Glutamatergic neuron (in vitro differentiated cells): ENCODE results near the gene RNMT. TPM values are rescaled to one million over a fixed set of nuclear protein-coding genes. Genes with fewer than 3 reads are reported as not detected.

Experiments
- DNase-seq: peaks from one replicate; pipeline ENCODE4 v3.0.0; 2022
- H3K27ac Mint-ChIP-seq: one replicate; pipeline ENCODE4 v1.8.0; 2020; ENCODE audit warnings: mild to moderate bottlenecking, mixed read lengths, inconsistent platforms; ENCODE audit not compliant: unreplicated experiment
- H3K27me3 Mint-ChIP-seq: one replicate; pipeline ENCODE4 v1.8.0; 2020; ENCODE audit warnings: mild to moderate bottlenecking, moderate library complexity, mixed read lengths, inconsistent platforms; ENCODE audit not compliant: unreplicated experiment
- H3K36me3 Mint-ChIP-seq: one replicate; pipeline ENCODE4 v1.8.0; 2020; ENCODE audit warnings: mild to moderate bottlenecking, mixed read lengths, inconsistent platforms; ENCODE audit not compliant: unreplicated experiment
- H3K4me1 Mint-ChIP-seq: one replicate; pipeline ENCODE4 v1.8.0; 2020; ENCODE audit warnings: mild to moderate bottlenecking, low read depth, mixed read lengths, inconsistent platforms; ENCODE audit not compliant: unreplicated experiment
- H3K4me3 Mint-ChIP-seq: one replicate; pipeline ENCODE4 v1.8.0; 2020; ENCODE audit warnings: mild to moderate bottlenecking, mixed read lengths, inconsistent platforms; ENCODE audit not compliant: unreplicated experiment
- H3K9me3 Mint-ChIP-seq: one replicate; pipeline ENCODE4 v1.8.0; 2020; ENCODE audit warnings: mild to moderate bottlenecking, moderate library complexity, mixed read lengths, inconsistent platforms; ENCODE audit not compliant: unreplicated experiment
- total RNA-seq: library from RNA; stranded (reverse); fragmentation: NEBNext Ultra II Directional; extraction: Animal tissue kit (Norgen Biotek cat#: 25700); gene quantifications from one replicate; pipeline ENCODE4 v1.2.1, GENCODE V29; 2021; ENCODE audit not compliant: unreplicated experiment
- TF ChIP-seq, protein P1 (sequence below): fragments of 200-600 bp; sonication (generic); IDR thresholded peaks from one replicate; pipeline ENCODE4 v1.5.0; 2021; ENCODE audit not compliant: partially characterized antibody, unreplicated experiment

The RNMT gene
- total RNA-seq, 1 donor from 2014 or later: 42.8 TPM

DNA sequence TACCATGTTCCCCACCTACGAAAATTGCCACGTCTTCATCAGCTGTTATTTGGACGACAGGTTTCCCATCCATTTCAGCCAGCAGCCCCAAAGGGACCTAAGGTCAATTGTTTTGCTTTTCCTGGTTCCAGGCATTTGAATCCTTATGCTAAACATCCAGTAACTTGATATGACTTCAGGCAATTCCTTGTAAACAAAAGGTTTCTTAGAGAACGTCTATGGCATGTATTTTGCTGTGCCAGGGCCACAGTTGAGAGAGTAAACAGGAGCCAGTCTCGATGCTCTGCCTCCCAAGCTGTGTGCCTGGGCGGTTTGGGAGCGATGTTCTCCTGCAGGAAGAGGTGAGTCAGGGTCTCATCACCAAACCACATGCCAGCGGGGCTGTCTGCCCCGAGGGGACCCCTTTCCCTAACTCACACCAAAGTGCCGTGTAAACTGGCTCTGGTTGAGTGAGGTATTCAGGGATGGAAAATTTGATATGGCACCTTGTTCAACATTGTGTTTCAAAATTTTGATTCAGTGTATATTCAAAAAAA lies 84.5 kb downstream of the RNMT start:
- Mint-ChIP-seq H3K27me3 (peaks cover 4% of the 10 kb centered on the region), H3K36me3 (no peaks in the 10 kb centered on the region), H3K27ac (no peak overlapping the region), H3K9me3 (no peaks in the 10 kb centered on the region), H3K4me1 (no peaks in the 10 kb centered on the region), H3K4me3 (no peak overlapping the region)
- no peak for DNase-seq
- TF ChIP-seq, protein P1, sequence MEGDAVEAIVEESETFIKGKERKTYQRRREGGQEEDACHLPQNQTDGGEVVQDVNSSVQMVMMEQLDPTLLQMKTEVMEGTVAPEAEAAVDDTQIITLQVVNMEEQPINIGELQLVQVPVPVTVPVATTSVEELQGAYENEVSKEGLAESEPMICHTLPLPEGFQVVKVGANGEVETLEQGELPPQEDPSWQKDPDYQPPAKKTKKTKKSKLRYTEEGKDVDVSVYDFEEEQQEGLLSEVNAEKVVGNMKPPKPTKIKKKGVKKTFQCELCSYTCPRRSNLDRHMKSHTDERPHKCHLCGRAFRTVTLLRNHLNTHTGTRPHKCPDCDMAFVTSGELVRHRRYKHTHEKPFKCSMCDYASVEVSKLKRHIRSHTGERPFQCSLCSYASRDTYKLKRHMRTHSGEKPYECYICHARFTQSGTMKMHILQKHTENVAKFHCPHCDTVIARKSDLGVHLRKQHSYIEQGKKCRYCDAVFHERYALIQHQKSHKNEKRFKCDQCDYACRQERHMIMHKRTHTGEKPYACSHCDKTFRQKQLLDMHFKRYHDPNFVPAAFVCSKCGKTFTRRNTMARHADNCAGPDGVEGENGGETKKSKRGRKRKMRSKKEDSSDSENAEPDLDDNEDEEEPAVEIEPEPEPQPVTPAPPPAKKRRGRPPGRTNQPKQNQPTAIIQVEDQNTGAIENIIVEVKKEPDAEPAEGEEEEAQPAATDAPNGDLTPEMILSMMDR: no peak

DNA sequence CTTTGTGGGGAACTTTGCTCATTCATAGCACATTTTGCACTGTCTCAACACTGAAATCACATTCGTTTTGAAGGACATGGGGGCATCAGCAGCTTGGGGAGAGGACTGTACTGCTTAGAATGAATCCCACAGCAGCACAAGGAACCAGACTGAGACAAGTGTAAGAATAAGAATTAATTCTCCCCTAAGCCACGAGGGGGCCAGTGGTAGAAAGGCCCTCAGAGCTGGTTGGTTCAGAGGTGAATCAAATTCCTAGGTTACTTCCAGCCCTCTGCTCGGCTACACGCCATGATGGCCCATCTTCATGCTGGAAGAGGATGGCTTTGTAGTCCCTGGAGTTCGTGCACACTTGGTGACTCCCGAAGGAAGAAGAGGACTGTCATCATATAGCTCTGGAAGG lies 85.5 kb downstream of the RNMT start:
- no peaks in the 10 kb centered on the region for H3K36me3 Mint-ChIP-seq
- no peak overlapping the region for H3K27ac Mint-ChIP-seq
- no peak overlapping the region for H3K4me3 Mint-ChIP-seq
- H3K9me3 Mint-ChIP-seq: no peaks in the 10 kb centered on the region
- peaks cover 4% of the 10 kb centered on the region for H3K27me3 Mint-ChIP-seq
- no peak for DNase-seq
- TF ChIP-seq, protein P1: no peak
- no peaks in the 10 kb centered on the region for H3K4me1 Mint-ChIP-seq

DNA sequence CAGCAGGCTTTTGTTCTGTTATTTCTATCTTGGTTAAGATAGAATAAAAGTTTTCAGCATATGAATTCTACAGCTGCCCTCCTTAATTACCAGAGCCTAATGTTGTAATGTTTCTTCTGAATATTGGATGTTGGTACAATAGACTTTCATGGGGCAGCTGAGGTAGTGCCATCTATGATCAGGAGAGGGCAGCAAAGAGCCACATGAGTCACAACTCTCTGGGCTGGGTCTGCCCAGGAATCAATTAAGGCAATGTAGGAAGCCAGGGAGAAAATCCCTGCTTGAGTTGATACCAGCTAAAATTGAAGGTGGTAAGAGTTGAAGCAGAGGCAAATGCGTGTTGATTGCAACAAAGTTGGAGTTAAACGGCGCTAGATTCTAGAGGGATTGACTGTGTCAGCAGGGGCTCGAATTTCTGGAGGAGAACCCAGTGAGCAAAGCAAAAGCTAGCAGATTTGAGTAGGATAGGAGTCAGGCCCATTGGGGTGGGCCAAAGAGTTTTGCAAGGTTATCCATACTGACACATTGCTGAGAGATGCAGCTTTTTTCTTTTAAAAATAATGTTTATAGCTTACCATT lies 86.9 kb downstream of the RNMT start:
- no peak overlapping the region for H3K27ac Mint-ChIP-seq
- no peaks in the 10 kb centered on the region for H3K4me1 Mint-ChIP-seq
- H3K4me3 Mint-ChIP-seq: no peak overlapping the region

More for the DNA sequence above, 86.9 kb downstream of the RNMT start:
- Mint-ChIP-seq H3K36me3 (no peaks in the 10 kb centered on the region), H3K27me3 (peaks cover 4% of the 10 kb centered on the region), H3K9me3 (peaks cover under 1% of the 10 kb centered on the region)
- TF ChIP-seq, protein P1: peak; percentile 85
- peak; percentile 83 for DNase-seq

Other genes with a start within 250 kb of the RNMT start
- gene FAM210A, start 115 bp upstream of the RNMT start, total RNA-seq: 7.9 TPM
- not detected for gene MC5R, start 97.5 kb downstream of the RNMT start, total RNA-seq
- gene MC2R, start 188.9 kb downstream of the RNMT start, total RNA-seq: not detected